B cell (primary cell): ENCODE results near the gene CAPN11. TPM values are rescaled to one million over a fixed set of nuclear protein-coding genes. Genes with fewer than 3 reads are reported as not detected.
"Not testable (repeated sequence)": the region's sequence is repeated elsewhere in the genome, so short reads cannot be mapped to it uniquely, and the experiment has no call there.

ENCODE experiments used
- ATAC-seq: fragments of 200-7000 bp; cut with Tn5 transposase; one replicate; pipeline ENCODE4 v1.10.0; 2021; ENCODE audit warnings: low read depth, mild to moderate bottlenecking, moderate number of reproducible peaks, moderate library complexity
- CTCF ChIA-PET: fragments of 350-600 bp; sonication (Branson Sonifier 250); formaldehyde crosslinking; loops from one replicate; lab custom pipeline; 2021; ENCODE audit warnings: antibody characterized with exemption, inconsistent platforms; lab: Charles Lee
- POLR2A ChIA-PET: fragments of 350-600 bp; sonication (Branson Sonifier 250); formaldehyde crosslinking; loops from one replicate; lab custom pipeline; 2021; ENCODE audit warnings: antibody characterized with exemption; lab: Charles Lee
- DNase-seq: peaks from one replicate; pipeline ENCODE4 v3.0.0; 2013
- H2AFZ ChIP-seq: 2 replicates; pipeline ENCODE4 v1.6.1; 2012; ENCODE audit warnings: mild to moderate bottlenecking, low read depth, low read length; ENCODE audit not compliant: insufficient read depth, poor library complexity, severe bottlenecking
- H3K27ac ChIP-seq, 2 donors: 1 replicate in 1 of 2; 2 replicates in 1 of 2; pipeline ENCODE4 v1.5.1; 2012 to 2013; ENCODE audit warnings: low read length in 2 of 2, mild to moderate bottlenecking in 2 of 2, moderate library complexity in 1 of 2
- H3K27me3 ChIP-seq, 4 experiments: fragments of 200-600 bp in 1 of 4; sonication (generic) in 1 of 4; replicated peaks in 1 of 4; 1 replicate in 2 of 4; 2 replicates in 2 of 4; pipeline versions ENCODE4 v1.6.1 to v1.7.0; 2013 to 2016; ENCODE audit warnings: low read length in 3 of 4, mild to moderate bottlenecking in 2 of 4, mixed read lengths in 1 of 4, moderate library complexity in 1 of 4; ENCODE audit not compliant: insufficient read depth in 4 of 4, control insufficient read depth in 3 of 4; ENCODE audit errors: control extremely low read depth in 1 of 4
- H3K36me3 ChIP-seq, 2 experiments: replicated peaks in 1 of 2; 1 replicate in 1 of 2; 2 replicates in 1 of 2; pipeline versions ENCODE4 v1.6.1 to v1.7.1; 2013; ENCODE audit warnings: low read length in 1 of 2; ENCODE audit not compliant: insufficient read depth in 2 of 2, control insufficient read depth in 1 of 2; ENCODE audit errors: control extremely low read depth in 1 of 2, extremely low read depth in 1 of 2
- H3K4me1 ChIP-seq, 2 donors: fragments of 200-600 bp in 1 of 2; sonication (generic) in 1 of 2; 1 replicate in 1 of 2; 2 replicates in 1 of 2; pipeline versions ENCODE4 v1.5.1 to v1.6.1; 2013 to 2017; ENCODE audit warnings: low read length in 2 of 2; ENCODE audit not compliant: control insufficient read depth in 2 of 2, insufficient read depth in 2 of 2
- H3K4me2 ChIP-seq: replicated peaks from 2 replicates; pipeline ENCODE3; 2012; ENCODE audit warnings: mild to moderate bottlenecking, low read depth, low read length; ENCODE audit not compliant: poor library complexity, severe bottlenecking
- H3K4me3 ChIP-seq, 5 experiments: fragments of 200-600 bp in 1 of 5; sonication (generic) in 1 of 5; 1 replicate in 3 of 5; 2 replicates in 2 of 5; pipeline versions ENCODE4 v1.5.1 to v1.7.0; 2011 to 2016; ENCODE audit warnings: low read length in 4 of 5, mild to moderate bottlenecking in 4 of 5, low read depth in 2 of 5, control low read depth in 1 of 5, moderate library complexity in 1 of 5; ENCODE audit not compliant: insufficient read depth in 1 of 5; ENCODE audit errors: control extremely low read depth in 1 of 5, extremely low read depth in 1 of 5
- H3K79me2 ChIP-seq: fragments of 200-600 bp; sonication (generic); one replicate; pipeline ENCODE4 v1.6.0; 2016; ENCODE audit warnings: low read length; ENCODE audit not compliant: control insufficient read depth, insufficient read depth
- H3K9ac ChIP-seq: fragments of 200-600 bp; sonication (generic); 2 replicates; pipeline ENCODE4 v1.6.1; 2017; ENCODE audit warnings: mild to moderate bottlenecking, low read length, moderate library complexity
- H3K9me3 ChIP-seq, 3 donors: one replicate each; pipeline versions ENCODE4 v1.6.1 to v1.7.1; 2013; ENCODE audit warnings: low read length in 2 of 3; ENCODE audit not compliant: control insufficient read depth in 2 of 3, insufficient read depth in 1 of 3; ENCODE audit errors: control extremely low read depth in 1 of 3
- H4K20me1 ChIP-seq: 2 replicates; pipeline ENCODE4 v1.6.0; 2012; ENCODE audit warnings: mild to moderate bottlenecking, low read length; ENCODE audit not compliant: insufficient read depth, control insufficient read depth, poor library complexity, severe bottlenecking
- H3K27ac Mint-ChIP-seq: one replicate; pipeline ENCODE4 v1.8.0; 2021; ENCODE audit warnings: mixed read lengths
- H3K27me3 Mint-ChIP-seq: one replicate; pipeline ENCODE4 v1.8.0; 2021; ENCODE audit warnings: mixed read lengths
- H3K4me1 Mint-ChIP-seq: one replicate; pipeline ENCODE4 v1.8.0; 2021; ENCODE audit warnings: mixed read lengths
- H3K4me3 Mint-ChIP-seq: one replicate; pipeline ENCODE4 v1.8.0; 2021; ENCODE audit warnings: mixed read lengths
- H3K9me3 Mint-ChIP-seq: one replicate; pipeline ENCODE4 v1.8.0; 2022; ENCODE audit warnings: mixed read lengths; ENCODE audit not compliant: insufficient read depth
- EZH2 ChIP-seq: IDR thresholded peaks from 2 replicates; pipeline ENCODE4 v1.6.1; 2012; ENCODE audit warnings: borderline replicate concordance, low read depth, mild to moderate bottlenecking, moderate library complexity, low read length; ENCODE audit not compliant: insufficient read depth, poor library complexity, severe bottlenecking
- WGBS: methylation state at CpG from one replicate; pipeline ENCODE4 v1.1.5; 2013; ENCODE audit warnings: missing lambda C conversion rate; ENCODE audit not compliant: insufficient coverage; 5-methylcytosine and 5-hydroxymethylcytosine counted together
- intact Hi-C: fragments of 100-400 bp; cut with micrococcal nuclease; formaldehyde crosslinking; loops from one replicate; pipeline ENCODE4 v1.10.0; 2022
- polyA plus RNA-seq: library from polyadenylated mRNA; depleted of rRNA; stranded (reverse); fragments of >200 nt; gene quantifications from 2 replicates; pipeline ENCODE4 v1.2.3, GENCODE V29; 2012
- total RNA-seq, 2 donors: library from RNA; stranded (reverse); fragments of 120-200 nt in 1 of 2; gene quantifications; 1 replicate in 1 of 2; 2 replicates in 1 of 2; pipeline versions ENCODE4 v1.2.3 to v1.2.4, GENCODE V29; 2013 to 2022
- TF ChIP-seq, protein P1 (sequence below): fragments of 200-600 bp; IDR thresholded peaks from one replicate; pipeline ENCODE4 v1.8.0; 2022; ENCODE audit warnings: antibody characterized with exemption, mild to moderate bottlenecking

The CAPN11 gene
- total and polyA plus RNA-seq, 2 donors (not counting 1 experiment from before 2014, with no cell fraction given): not detected

DNA sequence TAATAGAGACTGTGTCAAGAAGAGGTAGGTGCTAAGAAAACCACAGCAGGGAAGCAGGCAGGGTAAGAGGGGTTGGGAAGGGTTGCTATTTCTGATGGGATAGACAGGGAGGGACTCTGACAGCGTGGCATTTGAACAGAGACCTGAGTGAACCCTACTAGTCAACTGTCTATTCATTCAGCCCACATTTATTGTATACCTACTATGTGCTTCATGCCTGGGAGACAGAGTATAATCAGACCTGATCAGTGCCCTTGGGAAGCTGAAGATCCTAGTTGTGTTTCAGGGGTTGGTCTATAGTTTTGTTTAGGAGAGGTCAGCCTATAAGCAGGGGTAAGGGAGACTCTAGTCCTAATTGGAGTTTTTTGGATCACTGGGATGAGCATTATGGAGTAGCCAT is 14.9 kb upstream of the CAPN11 start:
- Histone ChIP-seq H3K36me3 (peaks cover 5 to 25% of the 10 kb centered on the region in 2 experiments), H3K27me3 (no peaks in the 10 kb centered on the region), H3K4me3 (no peak overlapping the region), H4K20me1 (no peaks in the 10 kb centered on the region), H3K79me2 (no peaks in the 10 kb centered on the region), H2AFZ (no peak overlapping the region), H3K4me1 (no peaks in the 10 kb centered on the region), H3K9me3 (no peaks in the 10 kb centered on the region), H3K4me2 (no peak overlapping the region), H3K9ac (no peak overlapping the region), H3K27ac (no peak overlapping the region)
- ChIA-PET CTCF (interaction anchor here (0.8 to 1.7 kb wide), 2 partner anchors 44 to 47 kb away, joined by 3 to 6 read pairs; no protein-coding TSS in a partner anchor), POLR2A (no interaction called here)
- intact Hi-C loops: no loop called here
- TF ChIP-seq, protein P1, sequence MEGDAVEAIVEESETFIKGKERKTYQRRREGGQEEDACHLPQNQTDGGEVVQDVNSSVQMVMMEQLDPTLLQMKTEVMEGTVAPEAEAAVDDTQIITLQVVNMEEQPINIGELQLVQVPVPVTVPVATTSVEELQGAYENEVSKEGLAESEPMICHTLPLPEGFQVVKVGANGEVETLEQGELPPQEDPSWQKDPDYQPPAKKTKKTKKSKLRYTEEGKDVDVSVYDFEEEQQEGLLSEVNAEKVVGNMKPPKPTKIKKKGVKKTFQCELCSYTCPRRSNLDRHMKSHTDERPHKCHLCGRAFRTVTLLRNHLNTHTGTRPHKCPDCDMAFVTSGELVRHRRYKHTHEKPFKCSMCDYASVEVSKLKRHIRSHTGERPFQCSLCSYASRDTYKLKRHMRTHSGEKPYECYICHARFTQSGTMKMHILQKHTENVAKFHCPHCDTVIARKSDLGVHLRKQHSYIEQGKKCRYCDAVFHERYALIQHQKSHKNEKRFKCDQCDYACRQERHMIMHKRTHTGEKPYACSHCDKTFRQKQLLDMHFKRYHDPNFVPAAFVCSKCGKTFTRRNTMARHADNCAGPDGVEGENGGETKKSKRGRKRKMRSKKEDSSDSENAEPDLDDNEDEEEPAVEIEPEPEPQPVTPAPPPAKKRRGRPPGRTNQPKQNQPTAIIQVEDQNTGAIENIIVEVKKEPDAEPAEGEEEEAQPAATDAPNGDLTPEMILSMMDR: no peak
- TF ChIP-seq EZH2: no peak
- DNase-seq: no peak
- Mint-ChIP-seq H3K27me3 (no peaks in the 10 kb centered on the region), H3K9me3 (no peaks in the 10 kb centered on the region), H3K4me3 (no peak overlapping the region), H3K4me1 (no peaks in the 10 kb centered on the region), H3K27ac (no peak overlapping the region)
- no peak for ATAC-seq
- WGBS: no CpG with 5 or more reads among the region's 1 CpG

DNA sequence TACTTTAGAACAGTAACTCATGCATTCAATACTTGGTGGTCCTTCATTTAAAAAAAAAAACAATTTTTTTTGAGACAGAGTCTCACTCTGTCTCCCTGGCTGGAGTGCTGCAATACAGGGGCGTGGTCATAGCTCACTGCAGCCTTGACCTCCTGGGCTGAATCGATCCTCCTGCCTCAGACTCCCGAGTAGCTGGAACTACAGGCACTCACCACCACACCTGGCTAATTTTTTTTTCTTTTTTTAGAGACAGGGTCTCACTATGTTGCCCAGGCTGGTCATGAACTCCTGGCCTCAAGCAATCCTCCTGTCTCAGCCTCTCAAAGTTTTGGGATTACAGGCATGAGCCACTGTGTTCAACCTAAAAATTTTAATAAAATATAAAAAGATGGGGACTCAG is 14.1 kb upstream of the CAPN11 start:
- H3K9me3 Mint-ChIP-seq, H4K20me1 ChIP-seq, H2AFZ ChIP-seq, H3K4me1 Mint-ChIP-seq, H3K27ac ChIP-seq, H3K79me2 ChIP-seq, H3K27me3 ChIP-seq, H3K9ac ChIP-seq, DNase-seq, H3K4me2 ChIP-seq, H3K9me3 ChIP-seq, H3K27me3 Mint-ChIP-seq, H3K27ac Mint-ChIP-seq, intact Hi-C loops, H3K4me1 ChIP-seq, H3K4me3 Mint-ChIP-seq, POLR2A ChIA-PET, H3K4me3 ChIP-seq, ATAC-seq: not testable (repeated sequence)
- 88% methylated on average over 3 of the region's 3 CpGs for WGBS
- peaks cover 8 to 24% of the 10 kb centered on the region in 2 experiments for H3K36me3 ChIP-seq
- CTCF ChIA-PET: interaction anchor here (1.7 kb wide), 1 partner anchor 48 kb away, joined by 6 read pairs; no protein-coding TSS in a partner anchor
